Medulla oblongata (tissue), 1 donor: ENCODE measurements around the gene GKN2.
A peak's percentile ranks its signal among the peaks of the same experiment; 100 is the strongest.
"Not testable (repeated sequence)": the region's sequence is repeated elsewhere in the genome, so short reads cannot be mapped to it uniquely, and the experiment has no call there.

Experiments
- DNase-seq: peaks from one replicate; pipeline ENCODE4 v3.0.0-alpha.2; 2015; ENCODE audit errors: extremely low spot score

Gene GKN2

DNA sequence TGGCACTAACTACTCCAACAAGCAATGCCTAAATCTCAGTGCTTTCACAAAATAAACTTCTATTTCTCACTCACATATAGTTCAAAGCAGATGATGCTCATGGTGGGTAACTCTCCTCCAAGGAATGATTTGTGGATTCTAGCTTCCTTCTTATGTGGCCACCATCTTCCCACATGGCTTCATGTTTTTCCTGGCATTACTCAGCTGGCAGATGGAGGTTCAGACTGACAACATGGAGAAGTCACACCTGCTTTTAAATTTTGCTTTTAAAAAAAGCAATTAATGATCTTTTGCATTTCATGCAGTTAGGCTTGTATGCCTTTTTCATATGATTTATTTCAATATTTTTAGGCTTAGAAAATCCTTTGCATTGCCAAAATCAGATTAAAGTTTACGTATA, 6.3 kb upstream of the GKN2 start:
- DNase-seq, result no peak

DNA sequence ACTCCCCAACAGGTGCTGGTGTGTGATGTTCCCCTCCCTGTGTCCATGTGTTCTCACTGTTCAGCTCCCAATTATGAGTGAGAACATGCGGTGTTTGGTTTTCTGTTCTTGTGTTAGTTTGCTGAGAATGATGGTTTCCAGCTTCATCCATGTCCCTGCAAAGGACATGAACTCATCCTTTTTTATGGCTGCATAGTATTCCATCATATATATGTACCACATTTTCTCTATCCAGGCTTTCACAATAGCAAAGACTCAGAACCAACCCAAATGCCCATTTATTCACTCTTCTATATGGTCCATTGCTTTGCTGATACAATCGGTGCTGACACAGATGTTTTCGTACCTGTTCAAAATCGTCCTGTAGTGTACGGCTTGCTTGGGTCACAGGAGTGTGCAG, 2.7 kb upstream of the GKN2 start:
- not testable (repeated sequence) for DNase-seq

DNA sequence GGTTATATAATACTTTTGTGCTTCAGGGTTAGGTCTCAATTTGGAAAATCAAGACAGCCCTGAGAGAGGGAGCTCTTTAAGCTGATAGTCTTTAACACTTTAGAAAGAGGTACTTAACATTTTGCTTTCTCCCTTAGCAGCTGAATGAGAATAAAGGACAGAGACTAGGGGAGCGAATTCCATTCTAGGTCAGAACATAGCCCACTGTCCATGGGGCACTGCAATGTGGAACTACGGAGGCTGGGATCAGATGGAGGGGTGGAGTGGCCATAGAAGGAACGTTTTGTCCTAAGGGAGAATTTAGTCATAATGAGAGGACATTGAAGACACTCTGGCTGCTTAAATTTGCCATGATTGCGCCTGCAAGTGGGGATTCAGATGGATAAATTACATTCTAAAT, 794 bp downstream of the GKN2 start:
- DNase-seq, result no peak

DNA sequence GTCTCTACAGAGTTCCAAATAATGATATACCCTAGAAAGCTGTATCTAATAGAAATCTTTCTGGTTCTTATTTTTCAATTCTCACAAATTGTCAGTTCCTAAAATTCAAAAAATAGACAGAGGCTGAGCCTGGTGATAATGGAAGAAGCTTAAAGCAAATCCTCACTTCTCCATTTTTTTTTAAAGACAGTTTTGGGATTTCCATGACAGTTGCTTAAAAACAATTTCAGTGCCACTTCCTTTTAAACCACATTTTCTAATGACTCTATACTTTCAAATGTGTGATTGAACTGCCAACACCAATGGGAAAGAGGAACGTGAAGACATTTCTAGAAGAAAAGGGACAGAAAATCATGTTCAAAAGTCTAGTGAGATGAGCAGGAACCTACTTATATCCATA, 4.0 kb downstream of the GKN2 start:
- peak; percentile 12 for DNase-seq

DNA sequence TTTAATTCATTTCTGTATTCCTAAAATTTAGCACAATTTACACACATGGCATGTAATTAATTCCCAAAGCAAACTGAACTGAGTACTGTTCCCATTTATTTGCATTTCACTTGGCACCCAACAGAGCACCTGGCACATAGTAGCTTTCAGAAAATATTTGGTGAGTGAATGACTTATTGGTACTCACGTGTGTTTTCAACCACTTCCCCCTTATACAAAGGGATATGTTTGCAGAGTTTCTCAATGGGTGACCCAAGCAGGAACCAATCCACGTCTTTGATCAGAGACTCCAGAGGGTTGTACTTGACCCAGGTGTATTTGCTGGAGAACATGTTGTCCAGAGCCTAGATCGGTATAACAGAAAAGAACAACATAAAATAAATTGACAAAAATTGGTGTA, 6.6 kb downstream of the GKN2 start:
- no peak for DNase-seq

DNA sequence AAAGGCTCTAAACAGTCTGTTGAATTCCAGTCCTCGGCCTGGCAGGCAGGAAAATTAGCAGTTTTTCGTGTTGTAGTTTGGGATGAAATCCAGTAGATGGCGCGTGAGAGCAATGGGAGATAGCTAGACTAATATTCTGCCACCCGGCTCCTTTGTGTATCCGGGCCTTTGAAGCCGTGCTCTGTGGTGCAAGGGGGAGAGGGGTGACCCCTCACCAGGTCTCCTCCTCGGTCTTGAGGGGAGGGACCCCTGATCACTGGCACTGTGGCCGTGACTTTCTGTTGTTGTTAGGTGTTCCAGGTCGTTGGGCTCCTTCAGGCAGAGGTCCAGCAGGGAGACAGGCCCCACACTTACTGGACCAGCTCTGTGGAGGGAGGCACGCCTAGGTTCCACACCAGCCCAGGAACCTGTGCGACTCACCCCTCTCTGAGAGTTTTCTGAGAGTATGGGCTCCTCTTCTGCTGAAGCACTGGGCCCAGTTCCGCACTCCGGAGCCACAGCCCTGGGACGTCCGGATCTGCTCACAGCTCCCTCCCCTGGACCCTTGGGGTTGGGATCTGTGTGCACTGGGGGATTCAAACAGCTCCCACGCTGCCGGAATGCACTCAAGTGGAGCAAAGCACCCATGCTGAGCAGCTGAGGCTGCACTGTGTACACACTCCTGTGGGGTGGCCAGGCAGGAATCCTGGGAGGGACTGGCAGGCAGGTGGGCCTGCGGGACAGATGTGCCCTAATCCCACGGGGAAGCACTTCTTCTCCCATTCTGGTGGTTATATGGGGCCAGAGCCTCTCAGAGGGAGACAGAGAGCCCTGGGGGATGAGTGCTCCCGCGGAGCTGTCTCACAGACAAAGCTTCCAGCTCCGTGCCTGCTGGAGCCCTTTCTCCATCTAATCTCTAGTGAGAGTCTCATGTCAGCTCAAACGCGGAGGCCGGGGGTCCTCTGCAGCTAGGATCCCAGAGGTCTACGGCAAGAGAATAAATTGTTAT, 8.8 kb downstream of the GKN2 start:
- peak; percentile 82 for DNase-seq

DNA sequence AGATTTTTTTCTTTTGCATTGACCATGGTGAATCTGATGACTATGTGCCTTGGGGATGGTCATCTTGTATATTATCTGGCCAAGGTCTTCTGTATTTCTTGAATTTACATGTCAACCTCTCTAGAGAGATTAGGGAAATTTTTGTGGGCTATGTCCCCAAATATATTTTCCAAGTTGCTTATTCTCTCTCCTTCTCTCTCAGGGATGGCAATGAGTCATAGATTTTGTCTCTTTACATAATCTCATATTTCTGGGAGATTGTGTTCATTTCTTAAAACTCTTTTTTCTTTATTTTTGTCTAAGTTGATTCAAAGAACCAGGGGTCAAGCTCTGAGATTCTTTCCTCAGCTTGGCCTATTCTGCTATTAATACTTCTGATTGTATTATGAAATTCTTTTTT, 9.9 kb downstream of the GKN2 start:
- DNase-seq, result no peak

DNA sequence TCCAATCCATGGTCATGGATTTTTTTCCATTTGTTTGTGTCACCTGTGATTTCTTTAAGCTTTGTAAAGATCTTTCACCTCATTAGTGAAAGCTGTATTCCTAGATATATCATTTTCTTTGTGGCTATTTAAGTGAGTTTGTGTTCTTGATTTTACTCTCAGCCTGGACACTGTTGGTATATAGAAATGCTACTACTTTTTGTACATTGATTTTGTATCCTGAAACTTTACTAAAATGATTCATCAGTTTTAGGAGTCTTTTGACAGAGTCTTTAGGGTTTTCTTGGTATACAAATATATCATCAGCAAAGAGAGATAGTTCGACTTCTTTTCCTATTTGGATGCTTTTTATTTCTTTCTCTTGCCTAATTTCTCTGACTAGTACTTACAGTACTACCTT, 12.3 kb downstream of the GKN2 start:
- no peak for DNase-seq

DNA sequence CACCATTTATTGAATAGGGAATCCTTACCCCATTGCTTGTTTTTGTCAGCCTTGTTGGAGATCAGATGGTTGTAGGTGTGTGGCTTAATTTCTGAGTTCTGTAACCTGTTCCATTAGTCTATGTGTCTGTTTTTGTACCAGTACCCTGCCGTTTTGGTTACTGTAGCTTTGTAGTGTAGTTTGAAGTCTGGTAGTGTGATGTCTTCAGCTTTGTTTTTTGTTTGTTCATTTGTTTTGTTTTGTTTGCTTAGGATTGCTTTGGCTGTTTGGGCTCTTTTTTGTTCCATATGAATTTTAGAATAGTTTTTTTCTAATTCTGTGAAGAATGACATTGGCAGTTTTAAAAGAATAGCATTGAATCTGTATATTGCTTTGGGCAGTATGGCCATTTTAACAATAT, 12.7 kb downstream of the GKN2 start:
- no peak for DNase-seq

DNA sequence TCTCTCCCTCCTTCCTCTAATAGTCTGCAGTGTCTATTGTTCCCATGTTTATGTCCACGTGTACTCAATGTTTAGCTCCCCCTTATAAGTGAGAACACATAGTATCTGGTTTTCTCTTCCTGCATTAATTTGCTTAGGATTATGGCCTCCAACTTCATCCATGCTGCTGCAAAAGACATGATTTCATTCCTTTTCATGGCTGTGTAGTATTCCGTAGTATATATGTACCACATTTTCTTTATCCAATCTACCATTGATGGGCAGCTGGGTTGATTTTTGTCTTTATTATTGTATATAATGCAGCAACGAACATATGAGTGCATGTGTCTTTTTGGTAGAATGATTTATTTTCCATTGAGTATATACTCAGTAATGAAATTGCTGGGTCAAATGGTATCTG, 13.8 kb downstream of the GKN2 start:
- no peak for DNase-seq

DNA sequence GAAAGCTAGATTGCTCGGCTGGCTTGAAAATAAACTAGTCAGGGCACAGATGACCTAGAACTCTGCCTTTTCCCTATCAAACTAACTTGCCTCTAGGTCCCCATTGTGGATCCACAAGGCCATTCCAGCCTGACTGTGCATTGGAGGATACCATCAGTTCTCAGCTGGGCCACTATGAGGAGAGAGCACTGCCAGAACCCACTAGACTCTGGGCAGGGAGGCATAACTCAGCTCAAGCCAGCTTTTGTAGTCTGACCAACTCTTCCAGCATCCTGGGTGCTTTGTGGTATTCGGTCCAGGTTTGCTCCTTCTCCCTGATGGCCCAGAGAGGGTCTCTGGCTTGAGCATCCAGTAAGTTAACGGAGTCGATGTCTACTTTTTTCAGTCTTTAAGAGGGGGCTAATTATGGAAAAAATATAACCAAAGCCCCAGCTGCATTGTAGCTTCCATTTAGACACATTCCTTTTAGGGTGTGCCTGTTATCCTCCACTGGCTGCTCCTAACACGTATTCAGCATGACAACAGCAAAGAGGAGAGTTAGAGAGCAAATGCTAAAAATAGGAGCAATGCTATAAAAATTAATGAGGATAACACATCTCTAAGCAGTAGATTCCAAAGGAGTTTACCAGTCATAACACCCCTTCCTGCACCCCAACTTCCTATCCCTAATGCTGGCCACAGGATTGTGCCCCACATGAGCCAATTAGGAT, 15.2 kb downstream of the GKN2 start:
- no peak for DNase-seq

DNA sequence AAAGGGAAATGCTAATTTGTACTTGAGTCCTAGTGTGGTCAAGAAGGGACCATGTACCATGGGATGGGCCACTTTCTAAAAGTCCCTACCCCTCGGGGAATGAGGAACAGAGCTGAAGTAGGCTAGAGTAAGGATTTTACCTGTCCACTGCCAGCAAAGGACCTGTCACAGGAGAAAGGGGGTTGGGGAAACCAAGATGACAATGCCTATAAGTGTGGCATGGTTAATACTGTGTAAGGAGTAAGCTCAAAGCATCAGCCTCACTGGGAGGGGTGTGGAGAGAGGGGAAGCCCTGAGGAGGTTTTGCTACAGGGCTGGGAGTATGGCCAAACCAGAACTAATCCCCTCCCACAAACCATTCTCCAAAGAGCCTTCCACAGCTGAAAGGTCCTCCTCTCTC, 15.8 kb downstream of the GKN2 start:
- no peak for DNase-seq

DNA sequence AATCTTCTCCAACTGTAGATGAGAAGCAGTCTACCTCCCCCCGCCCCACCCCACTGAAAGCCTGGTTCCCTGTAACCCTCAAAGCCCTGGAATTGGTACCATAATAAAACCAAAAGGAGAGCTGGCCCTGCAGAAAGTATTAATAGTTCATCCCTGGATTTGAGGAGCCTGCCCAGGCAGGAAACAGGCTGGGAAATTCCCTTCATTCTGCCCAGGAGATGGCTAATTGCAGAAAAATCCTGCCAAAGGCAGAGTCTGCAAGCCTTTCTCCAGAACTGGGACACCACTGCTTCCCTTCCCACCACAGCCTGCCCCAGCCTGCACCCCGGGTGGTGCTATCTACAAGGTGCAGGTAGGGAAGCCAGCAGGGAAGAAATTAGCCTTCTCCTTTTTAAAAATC, 16.3 kb downstream of the GKN2 start:
- DNase-seq, result no peak

DNA sequence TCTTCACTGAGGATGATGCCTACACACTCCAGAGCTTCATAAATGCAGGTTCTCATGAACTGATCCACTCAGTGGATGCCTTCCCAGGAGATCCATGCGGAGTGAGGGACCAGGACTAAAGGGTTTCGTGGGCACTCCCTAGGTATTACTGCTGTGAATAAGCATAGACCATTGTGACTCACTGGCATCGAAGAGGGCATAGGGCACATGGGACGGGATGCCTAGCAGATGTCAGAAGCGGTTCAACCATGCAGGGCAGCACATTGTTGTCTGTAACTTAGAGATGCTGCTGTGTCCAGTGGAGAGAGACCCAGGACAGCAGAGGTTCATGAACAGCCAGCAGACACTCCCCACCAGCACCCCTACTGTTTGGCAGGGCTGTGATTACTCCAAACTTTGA, 17.2 kb downstream of the GKN2 start:
- no peak for DNase-seq

DNA sequence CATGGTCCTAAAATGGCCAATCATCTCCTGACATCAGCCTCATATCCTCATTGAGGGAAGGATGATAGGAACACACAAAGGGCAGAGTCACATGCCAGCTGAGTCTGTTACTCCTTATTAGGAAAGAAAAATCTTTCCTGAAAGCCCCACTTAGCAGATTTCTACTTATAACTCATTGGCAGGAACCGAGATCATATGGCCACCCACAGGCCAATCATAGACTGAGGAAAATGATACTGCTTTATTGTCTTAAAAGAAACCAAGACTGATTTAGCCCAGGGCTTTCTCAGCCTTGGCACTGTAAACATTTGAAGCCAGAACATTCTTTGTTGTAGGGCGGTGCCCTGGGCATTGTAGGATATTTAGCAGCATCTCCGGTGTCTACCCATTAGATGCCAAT, 18.7 kb downstream of the GKN2 start:
- DNase-seq, result no peak

DNA sequence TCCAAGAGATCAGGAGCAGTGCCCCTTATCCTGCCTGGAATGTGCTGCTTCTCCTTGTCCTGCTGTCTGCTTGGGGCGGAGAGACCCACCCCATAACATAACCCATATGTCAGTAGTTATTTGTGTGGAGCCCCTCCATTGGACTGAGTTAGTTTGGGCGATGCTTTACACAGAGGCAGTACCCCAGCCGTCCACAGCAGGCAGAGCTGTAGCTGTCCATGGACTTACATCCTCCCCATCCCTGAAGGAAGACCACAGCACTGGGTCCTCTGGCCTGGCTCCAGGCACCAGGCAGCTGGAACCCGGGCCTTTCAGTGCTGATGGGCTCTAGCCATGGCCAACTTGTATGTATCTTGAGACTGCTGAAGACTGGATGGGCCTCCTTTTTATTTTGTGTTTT, 20.3 kb downstream of the GKN2 start:
- DNase-seq, result no peak

DNA sequence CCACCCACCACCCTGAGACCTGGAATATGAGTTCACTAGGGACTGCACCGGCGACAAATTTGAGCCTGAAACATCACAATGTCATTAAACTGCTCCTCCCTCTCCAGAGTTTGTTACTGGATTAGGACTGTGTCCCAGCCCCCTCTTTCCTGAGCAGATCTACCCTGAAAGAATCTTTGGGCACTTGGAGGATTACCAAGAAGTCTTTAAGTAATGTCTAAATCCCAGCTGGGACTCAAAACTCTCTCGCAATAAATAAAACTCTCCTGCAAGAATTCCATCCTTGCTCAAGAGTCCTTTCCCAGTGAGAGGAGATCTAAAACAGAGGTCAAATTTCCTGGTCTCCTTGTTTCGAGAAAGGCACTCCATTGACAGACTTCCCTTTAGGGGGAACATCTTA, 20.9 kb downstream of the GKN2 start:
- no peak for DNase-seq

DNA sequence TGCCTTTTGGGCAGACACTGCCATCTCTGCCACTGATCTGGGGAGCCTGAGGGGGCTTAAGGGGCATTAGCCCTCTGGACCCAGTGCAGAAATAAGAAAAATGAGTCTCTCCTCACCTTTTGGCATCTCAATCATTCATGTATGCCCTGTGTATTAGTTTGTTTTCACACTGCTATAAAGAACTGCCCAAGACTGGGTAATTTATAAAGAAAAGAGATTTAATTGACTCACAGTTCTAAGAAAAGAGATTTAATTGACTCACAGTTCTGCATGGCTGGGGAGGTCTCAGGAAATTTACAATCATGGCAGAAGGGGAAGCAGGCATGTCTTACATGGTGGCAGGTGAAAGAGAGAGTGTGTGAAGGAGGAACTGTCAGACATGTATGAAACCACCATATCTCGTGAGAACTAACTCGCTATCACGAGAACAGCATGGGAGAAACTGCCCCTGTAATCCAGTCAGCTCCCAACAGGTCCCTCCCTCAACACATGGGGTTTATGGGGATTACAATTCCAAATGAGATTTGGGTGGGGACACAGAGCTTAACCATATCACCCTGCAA, 21.5 kb downstream of the GKN2 start:
- no peak for DNase-seq

DNA sequence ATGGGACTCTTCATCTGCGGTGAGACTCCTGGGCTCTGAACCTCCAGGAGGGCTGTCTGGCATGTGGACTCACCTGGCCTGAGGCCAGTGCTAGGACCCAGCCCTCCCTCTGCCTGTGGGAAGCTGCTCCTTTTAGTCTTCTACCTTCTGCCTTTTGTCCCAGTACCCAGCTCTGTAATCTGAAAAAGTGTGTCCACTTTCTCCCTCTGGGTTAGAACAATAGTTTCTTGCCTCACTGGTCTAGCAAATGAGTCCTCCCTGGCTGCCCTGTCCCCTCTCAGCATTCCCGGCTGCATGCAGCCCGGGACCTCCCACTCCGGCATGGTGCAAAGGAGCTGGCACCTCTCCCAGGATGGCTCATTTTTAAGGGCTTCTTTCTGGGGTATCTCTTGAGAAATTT, 25.9 kb downstream of the GKN2 start:
- no peak for DNase-seq

DNA sequence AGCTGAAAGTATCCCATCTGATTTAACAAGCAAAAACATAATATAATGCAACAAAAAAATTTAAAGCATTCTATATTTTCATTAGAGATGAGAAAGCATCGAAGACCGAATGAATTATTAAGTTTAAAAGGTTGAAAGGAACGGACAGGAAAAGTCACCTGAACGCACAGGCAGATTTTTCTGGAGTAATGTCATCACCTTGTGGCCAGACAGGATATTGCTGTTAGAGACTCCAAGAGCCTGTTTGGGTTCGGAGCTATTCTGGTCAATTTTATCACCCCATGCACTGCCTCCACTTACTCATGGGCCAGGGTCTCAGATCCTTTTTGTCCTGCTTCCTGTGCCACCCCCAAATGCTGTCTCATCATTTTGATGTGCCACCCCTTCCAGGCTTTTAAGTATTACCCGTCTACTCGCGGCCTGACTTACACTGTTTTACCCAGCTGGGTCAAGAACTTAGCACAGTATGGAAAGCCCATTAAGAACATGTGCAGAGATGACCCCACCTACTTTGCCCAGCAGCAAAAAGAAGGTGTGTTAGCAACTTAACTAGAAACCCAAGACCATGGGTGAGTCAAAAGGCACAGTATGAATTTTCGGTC, 27.3 kb downstream of the GKN2 start:
- DNase-seq, result peak; percentile 62

DNA sequence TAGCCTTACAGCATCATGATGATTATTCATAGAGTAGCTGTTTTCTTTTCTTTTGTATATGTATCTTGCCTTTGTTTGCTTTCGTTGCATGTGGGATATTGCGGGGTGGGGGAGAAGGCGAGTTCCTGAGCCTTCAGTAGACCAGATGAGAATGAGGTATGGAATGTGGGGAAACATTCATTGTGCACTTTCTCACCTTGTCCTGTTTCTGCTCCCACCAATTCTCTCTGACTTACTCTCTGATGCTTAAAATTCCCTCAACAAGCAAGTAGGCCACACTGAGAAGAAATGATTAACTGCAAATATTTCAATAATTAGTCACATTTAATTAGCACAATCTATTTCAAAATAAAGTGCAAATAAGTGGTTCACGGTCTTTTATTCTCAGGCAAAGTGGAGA, 31.0 kb downstream of the GKN2 start:
- DNase-seq, result no peak

DNA sequence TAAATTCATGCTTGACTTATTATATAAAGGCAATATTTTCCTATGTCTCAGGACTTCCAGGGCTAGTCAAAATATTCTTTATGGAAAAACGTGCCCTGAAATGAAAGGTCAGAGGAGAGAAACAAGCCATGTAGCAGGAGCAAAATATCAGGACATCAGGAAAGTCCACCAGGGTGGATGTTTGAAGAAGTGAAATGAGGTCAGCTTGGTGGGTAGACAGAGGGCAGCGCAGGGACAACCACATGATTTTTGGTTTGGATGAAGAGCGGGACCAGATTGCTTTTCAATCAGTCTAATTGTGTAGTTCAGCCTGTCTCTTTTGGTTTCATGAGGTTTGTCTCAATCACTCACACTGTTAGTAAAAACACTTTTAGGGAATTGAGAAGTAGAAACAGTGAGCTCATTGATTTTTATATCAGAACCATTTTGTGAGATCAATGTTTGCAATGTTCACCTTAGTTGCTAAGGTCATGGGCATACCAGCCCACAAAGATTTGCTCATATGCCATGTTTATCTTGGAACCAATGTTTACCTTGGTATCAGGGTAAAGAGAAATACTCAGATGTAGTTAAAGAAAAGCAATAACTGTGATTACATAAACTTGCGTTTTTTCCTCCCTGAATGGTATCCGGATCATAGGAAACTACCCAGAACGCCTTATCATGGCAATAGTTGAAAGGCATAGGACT, 32.1 kb downstream of the GKN2 start:
- DNase-seq, result no peak
